Fibroblast of lung (primary cell): Measurements from ENCODE around the gene GLCCI1. TPM values are rescaled to one million over a fixed set of nuclear protein-coding genes. Genes with fewer than 3 reads are reported as not detected.

ENCODE experiments used
- DNase-seq, 2 donors: peaks; one replicate each; pipeline versions ENCODE4 v3.0.0 to v3.0.0-alpha.2; 2010; ENCODE audit warnings: low read depth in 2 of 2
- H2AFZ ChIP-seq: 2 replicates; pipeline ENCODE4 v1.5.1; 2012; ENCODE audit warnings: low read length, control low read depth, inconsistent platforms
- H3K27ac ChIP-seq: 2 replicates; pipeline ENCODE4 v1.5.1; 2011; ENCODE audit warnings: low read length, control low read depth; ENCODE audit not compliant: insufficient read depth
- H3K27me3 ChIP-seq: 2 replicates; pipeline ENCODE4 v1.5.1; 2011; ENCODE audit warnings: mild to moderate bottlenecking, low read length; ENCODE audit not compliant: control insufficient read depth, insufficient read depth
- H3K36me3 ChIP-seq: 2 replicates; pipeline ENCODE4 v1.5.1; 2011; ENCODE audit warnings: low read length; ENCODE audit not compliant: control insufficient read depth, insufficient read depth
- H3K4me1 ChIP-seq: 2 replicates; pipeline ENCODE4 v1.5.1; 2011; ENCODE audit warnings: low read length; ENCODE audit not compliant: control insufficient read depth, insufficient read depth; ENCODE audit errors: extremely low read depth
- H3K4me2 ChIP-seq: 2 replicates; pipeline ENCODE4 v1.5.1; 2011; ENCODE audit warnings: low read length, control low read depth; ENCODE audit not compliant: insufficient read depth; ENCODE audit errors: extremely low read depth
- H3K4me3 ChIP-seq, 4 experiments: fragments of 200-600 bp in 1 of 4; sonication (generic) in 1 of 4; replicated peaks in 1 of 4; 2 replicates each; pipeline ENCODE4 v1.5.1; 2011 to 2016; ENCODE audit warnings: low read length in 4 of 4, low read depth in 3 of 4, mild to moderate bottlenecking in 3 of 4, control low read depth in 2 of 4, inconsistent platforms in 1 of 4, mixed read lengths in 1 of 4; ENCODE audit not compliant: insufficient read depth in 1 of 4; ENCODE audit errors: control extremely low read depth in 1 of 4
- H3K79me2 ChIP-seq: 2 replicates; pipeline ENCODE4 v1.5.1; 2012; ENCODE audit warnings: mild to moderate bottlenecking, low read length, inconsistent platforms; ENCODE audit not compliant: control insufficient read depth, insufficient read depth
- H3K9ac ChIP-seq: 2 replicates; pipeline ENCODE4 v1.5.1; 2011; ENCODE audit warnings: mild to moderate bottlenecking, low read length, control low read depth; ENCODE audit not compliant: insufficient read depth
- H3K9me3 ChIP-seq: 2 replicates; pipeline ENCODE4 v1.5.1; 2012; ENCODE audit warnings: low read depth, low read length; ENCODE audit not compliant: control insufficient read depth, insufficient read depth
- H4K20me1 ChIP-seq: 2 replicates; pipeline ENCODE4 v1.5.1; 2011; ENCODE audit warnings: low read length; ENCODE audit not compliant: control insufficient read depth, insufficient read depth; ENCODE audit errors: extremely low read depth
- EZH2 ChIP-seq: IDR thresholded peaks from 2 replicates; pipeline ENCODE4 v1.5.1; 2012; ENCODE audit warnings: low read length, control low read depth, mild to moderate bottlenecking; ENCODE audit errors: missing control alignments
- polyA plus RNA-seq, 2 donors: library from polyadenylated mRNA; depleted of rRNA in 1 of 2; stranded (reverse) in 1 of 2; unstranded in 1 of 2; fragments of >200 nt; gene quantifications; 2 replicates each; pipeline ENCODE4 v1.2.1, GENCODE V29; 2011 to 2012; ENCODE audit warnings: missing spikeins in 1 of 2
- total RNA-seq: library from RNA; depleted of rRNA; stranded (reverse); fragments of >200 nt; gene quantifications from 2 replicates; pipeline ENCODE4 v1.2.1, GENCODE V29; 2014
- TF ChIP-seq, protein P1 (sequence below), 2 donors: IDR thresholded peaks in 1 of 2; conservative IDR thresholded peaks in 1 of 2; 1 replicate in 1 of 2; 2 replicates in 1 of 2; pipeline ENCODE4 v1.5.1; 2011 to 2012; ENCODE audit warnings: low read length in 2 of 2, control low read depth in 1 of 2, inconsistent platforms in 1 of 2, low read depth in 1 of 2, mild to moderate bottlenecking in 1 of 2

Gene GLCCI1
- total and polyA plus RNA-seq, 2 donors (not counting 1 experiment from before 2014, with no cell fraction given), result 4.4 to 8.3 TPM

DNA sequence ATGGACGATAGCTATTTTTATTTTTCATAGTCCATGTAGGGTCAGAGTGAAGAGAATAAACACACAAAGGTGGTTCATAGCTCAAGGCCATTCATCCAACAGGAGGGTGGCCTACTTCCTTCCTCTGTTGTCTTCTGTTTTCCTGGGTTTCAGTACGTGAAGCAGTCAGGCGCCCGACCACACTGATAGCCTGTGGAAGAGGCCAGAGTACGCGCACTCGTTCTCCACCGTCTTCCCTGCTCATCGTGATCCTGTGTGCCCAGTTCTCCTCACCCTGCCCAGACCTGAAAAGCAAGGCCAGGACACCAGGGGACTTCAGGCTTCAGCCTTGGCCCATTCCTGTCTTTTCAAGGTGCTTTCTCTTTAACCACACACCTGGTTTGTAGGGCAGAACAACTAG is 134.7 kb downstream of the GLCCI1 start:
- Histone ChIP-seq H3K27ac (no peak overlapping the region), H3K27me3 (no peaks in the 10 kb centered on the region), H3K4me3 (no peak overlapping the region), H3K9ac (no peak overlapping the region), H3K9me3 (no peaks in the 10 kb centered on the region), H3K4me1 (no peaks in the 10 kb centered on the region), H3K79me2 (no peaks in the 10 kb centered on the region), H4K20me1 (no peaks in the 10 kb centered on the region), H2AFZ (no peak overlapping the region), H3K4me2 (no peak overlapping the region), H3K36me3 (no peaks in the 10 kb centered on the region)
- DNase-seq, result no peak
- no peak for TF ChIP-seq EZH2
- TF ChIP-seq, protein P1, sequence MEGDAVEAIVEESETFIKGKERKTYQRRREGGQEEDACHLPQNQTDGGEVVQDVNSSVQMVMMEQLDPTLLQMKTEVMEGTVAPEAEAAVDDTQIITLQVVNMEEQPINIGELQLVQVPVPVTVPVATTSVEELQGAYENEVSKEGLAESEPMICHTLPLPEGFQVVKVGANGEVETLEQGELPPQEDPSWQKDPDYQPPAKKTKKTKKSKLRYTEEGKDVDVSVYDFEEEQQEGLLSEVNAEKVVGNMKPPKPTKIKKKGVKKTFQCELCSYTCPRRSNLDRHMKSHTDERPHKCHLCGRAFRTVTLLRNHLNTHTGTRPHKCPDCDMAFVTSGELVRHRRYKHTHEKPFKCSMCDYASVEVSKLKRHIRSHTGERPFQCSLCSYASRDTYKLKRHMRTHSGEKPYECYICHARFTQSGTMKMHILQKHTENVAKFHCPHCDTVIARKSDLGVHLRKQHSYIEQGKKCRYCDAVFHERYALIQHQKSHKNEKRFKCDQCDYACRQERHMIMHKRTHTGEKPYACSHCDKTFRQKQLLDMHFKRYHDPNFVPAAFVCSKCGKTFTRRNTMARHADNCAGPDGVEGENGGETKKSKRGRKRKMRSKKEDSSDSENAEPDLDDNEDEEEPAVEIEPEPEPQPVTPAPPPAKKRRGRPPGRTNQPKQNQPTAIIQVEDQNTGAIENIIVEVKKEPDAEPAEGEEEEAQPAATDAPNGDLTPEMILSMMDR (conservative IDR thresholded peaks at IDR 0.05 in 1 of 2, IDR thresholded peaks at IDR 0.05 in 1 of 2; ENCODE audit: low read depth in 1 of 2, low read length in 2 of 2), result no peak

DNA sequence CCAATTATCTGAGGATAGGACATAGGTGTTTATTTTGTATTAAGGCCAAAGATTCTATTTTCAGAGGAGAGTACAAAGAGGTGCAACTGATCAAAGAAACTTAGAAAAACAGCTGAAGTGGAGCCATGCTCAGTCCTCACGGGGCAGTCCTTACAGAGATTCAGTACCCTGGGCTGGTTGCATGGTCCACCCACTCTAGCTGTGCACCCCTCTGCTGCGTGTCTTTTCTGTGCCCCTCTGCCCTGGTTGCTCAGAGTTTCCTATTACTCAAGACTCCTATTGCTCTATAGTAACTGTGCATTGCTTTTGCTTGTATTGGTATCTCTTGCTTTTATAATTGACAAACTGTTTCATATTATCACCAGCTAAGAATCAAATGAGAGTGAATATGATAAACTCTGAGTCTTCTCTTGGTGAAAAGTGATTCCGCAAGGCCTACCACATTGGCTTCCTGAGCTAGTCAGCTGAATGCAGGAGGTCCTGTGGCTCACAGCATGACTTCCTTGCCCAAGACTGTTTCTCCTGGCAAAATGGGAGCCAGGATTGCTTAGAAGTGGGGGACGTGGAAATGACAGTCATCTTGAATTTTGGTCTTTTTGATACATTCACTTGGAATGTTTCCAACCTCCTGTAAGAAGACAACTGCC is 137.0 kb downstream of the GLCCI1 start:
- H3K36me3 ChIP-seq, result no peaks in the 10 kb centered on the region
- H3K27me3 ChIP-seq, result no peaks in the 10 kb centered on the region
- no peak overlapping the region for H3K9ac ChIP-seq
- H4K20me1 ChIP-seq, result no peaks in the 10 kb centered on the region
- no peaks in the 10 kb centered on the region for H3K79me2 ChIP-seq
- TF ChIP-seq EZH2, result no peak
- TF ChIP-seq, protein P1 (conservative IDR thresholded peaks at IDR 0.05 in 1 of 2, IDR thresholded peaks at IDR 0.05 in 1 of 2; ENCODE audit: low read depth in 1 of 2, low read length in 2 of 2), result no peak
- H3K4me3 ChIP-seq, result no peak overlapping the region
- H3K4me2 ChIP-seq, result no peak overlapping the region
- no peaks in the 10 kb centered on the region for H3K4me1 ChIP-seq
- DNase-seq, result no peak
- no peak overlapping the region for H2AFZ ChIP-seq
- H3K27ac ChIP-seq, result no peak overlapping the region
- no peaks in the 10 kb centered on the region for H3K9me3 ChIP-seq

DNA sequence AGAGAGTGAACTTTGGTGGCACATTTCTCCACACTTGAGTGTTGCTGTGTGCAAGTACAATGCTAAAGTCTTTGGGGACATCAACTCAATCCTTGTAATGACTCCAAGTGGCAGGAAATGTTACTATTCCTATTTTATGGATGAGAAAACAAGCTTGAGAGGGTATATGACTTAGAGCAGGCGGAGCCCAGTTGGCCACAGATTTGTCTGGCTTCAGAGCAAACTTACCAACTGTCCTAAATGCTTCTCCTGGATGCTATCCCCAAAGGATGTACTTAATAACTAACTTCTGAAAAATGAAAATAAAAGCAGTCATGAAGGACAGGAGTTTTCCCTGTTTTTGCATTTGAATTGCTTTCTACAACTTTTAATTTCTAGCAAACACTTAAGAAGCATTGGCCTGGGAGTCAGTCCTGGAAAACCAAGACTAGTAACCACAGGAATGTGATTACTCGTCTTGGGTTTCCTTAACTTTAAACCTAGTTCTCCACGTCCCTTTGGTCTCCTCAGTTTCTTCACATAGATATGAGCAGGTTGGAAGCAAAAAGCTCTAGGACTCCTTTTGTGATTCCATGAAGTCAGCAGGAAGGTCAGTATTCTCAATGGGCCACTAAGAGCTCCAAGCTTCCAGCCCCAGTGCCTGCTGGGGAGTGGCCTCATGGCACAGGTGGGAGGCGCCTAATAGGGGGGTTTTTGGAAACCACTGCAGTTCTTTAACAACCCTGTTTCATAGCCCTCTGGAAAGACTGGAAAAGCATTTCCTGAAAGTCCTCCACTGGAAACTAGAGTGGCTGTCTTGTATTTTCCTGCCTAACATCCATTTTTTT is 140.8 kb downstream of the GLCCI1 start:
- Histone ChIP-seq H3K9me3 (no peaks in the 10 kb centered on the region), H2AFZ (no peak overlapping the region), H3K4me3 (no peak overlapping the region), H3K9ac (no peak overlapping the region), H3K4me1 (no peaks in the 10 kb centered on the region), H4K20me1 (no peaks in the 10 kb centered on the region), H3K27me3 (no peaks in the 10 kb centered on the region), H3K27ac (no peak overlapping the region), H3K36me3 (no peaks in the 10 kb centered on the region), H3K4me2 (no peak overlapping the region), H3K79me2 (no peaks in the 10 kb centered on the region)
- TF ChIP-seq, protein P1 (conservative IDR thresholded peaks at IDR 0.05 in 1 of 2, IDR thresholded peaks at IDR 0.05 in 1 of 2; ENCODE audit: low read depth in 1 of 2, low read length in 2 of 2), result no peak
- no peak for TF ChIP-seq EZH2
- DNase-seq, result peak; percentile 50 to 80
